Astrocyte (in vitro differentiated cells and primary cell): ENCODE results near the gene ACTA2. TPM values are rescaled to one million over a fixed set of nuclear protein-coding genes. Genes with fewer than 3 reads are reported as not detected.

Experiments
- DNase-seq: peaks from one replicate; pipeline ENCODE4 v3.0.0-alpha.2; 2010; ENCODE audit warnings: low read depth
- FAIRE-seq: peaks from 2 replicates; lab custom pipeline; 2011; peaks lifted over from hg19 to GRCh38; lab: Jason Lieb, UNC
- H2AFZ ChIP-seq: 2 replicates; pipeline ENCODE4 v1.6.0; 2012; ENCODE audit warnings: low read depth, low read length, inconsistent platforms
- H3K27ac ChIP-seq: 2 replicates; pipeline ENCODE4 v1.5.1; 2011; ENCODE audit warnings: low read depth, low read length, inconsistent platforms
- H3K27me3 ChIP-seq: 2 replicates; pipeline ENCODE4 v1.6.0; 2011; ENCODE audit warnings: low read length, inconsistent platforms; ENCODE audit not compliant: insufficient read depth
- H3K36me3 ChIP-seq: 2 replicates; pipeline ENCODE4 v1.5.1; 2011; ENCODE audit warnings: low read length, inconsistent platforms; ENCODE audit not compliant: insufficient read depth
- H3K4me1 ChIP-seq: 2 replicates; pipeline ENCODE4 v1.5.1; 2011; ENCODE audit warnings: low read length, inconsistent platforms; ENCODE audit not compliant: insufficient read depth
- H3K4me2 ChIP-seq: 2 replicates; pipeline ENCODE4 v1.6.0; 2012; ENCODE audit warnings: low read length, inconsistent platforms
- H3K4me3 ChIP-seq: 2 replicates; pipeline ENCODE4 v1.5.1; 2011; ENCODE audit warnings: low read depth, mild to moderate bottlenecking, low read length, inconsistent platforms; ENCODE audit not compliant: insufficient read depth
- H3K79me2 ChIP-seq: 2 replicates; pipeline ENCODE4 v1.6.0; 2012; ENCODE audit warnings: mild to moderate bottlenecking, low read length, inconsistent platforms; ENCODE audit not compliant: insufficient read depth
- H3K9ac ChIP-seq: 2 replicates; pipeline ENCODE4 v1.6.0; 2012; ENCODE audit warnings: mild to moderate bottlenecking, low read length, inconsistent platforms
- H3K9me3 ChIP-seq: 2 replicates; pipeline ENCODE4 v1.5.1; 2012; ENCODE audit warnings: low read depth, mild to moderate bottlenecking, low read length, inconsistent platforms; ENCODE audit not compliant: insufficient read depth
- H4K20me1 ChIP-seq: 2 replicates; pipeline ENCODE4 v1.6.0; 2012; ENCODE audit warnings: low read length, inconsistent platforms; ENCODE audit not compliant: insufficient read depth
- H3K27ac Mint-ChIP-seq: one replicate; pipeline ENCODE4 v1.8.0; 2021; ENCODE audit warnings: mild to moderate bottlenecking, mixed read lengths; ENCODE audit not compliant: unreplicated experiment
- H3K27me3 Mint-ChIP-seq: one replicate; pipeline ENCODE4 v1.8.0; 2021; ENCODE audit warnings: low read depth, mixed read lengths; ENCODE audit not compliant: unreplicated experiment
- H3K36me3 Mint-ChIP-seq: one replicate; pipeline ENCODE4 v1.8.0; 2021; ENCODE audit warnings: low read depth, mixed read lengths; ENCODE audit not compliant: unreplicated experiment
- H3K4me1 Mint-ChIP-seq: one replicate; pipeline ENCODE4 v1.8.0; 2021; ENCODE audit warnings: low read depth, mixed read lengths; ENCODE audit not compliant: unreplicated experiment
- H3K4me3 Mint-ChIP-seq: one replicate; pipeline ENCODE4 v1.8.0; 2021; ENCODE audit warnings: mild to moderate bottlenecking, moderate library complexity, mixed read lengths; ENCODE audit not compliant: unreplicated experiment
- H3K9me3 Mint-ChIP-seq: one replicate; pipeline ENCODE4 v1.8.0; 2021; ENCODE audit warnings: mild to moderate bottlenecking, mixed read lengths; ENCODE audit not compliant: unreplicated experiment
- CTCF ChIP-seq: IDR thresholded peaks from 2 replicates; pipeline ENCODE4 v1.5.1; 2011; ENCODE audit warnings: low read depth, mild to moderate bottlenecking, inconsistent platforms, low read length, moderate library complexity; ENCODE audit not compliant: insufficient read depth
- EZH2 ChIP-seq: IDR thresholded peaks from 2 replicates; pipeline ENCODE4 v1.6.1; 2012; ENCODE audit warnings: mild to moderate bottlenecking, low read length, inconsistent platforms; ENCODE audit not compliant: insufficient read depth
- total RNA-seq: library from RNA; stranded (reverse); gene quantifications from 2 replicates; pipeline ENCODE4 v1.2.1, GENCODE V29; 2021

ACTA2 gene
- total RNA-seq, 1 donor from 2014 or later = 345 TPM

- H3K4me1 Mint-ChIP-seq = no peaks in the 10 kb centered on the region
- Histone ChIP-seq H3K9me3 (no peaks in the 10 kb centered on the region), H4K20me1 (peaks cover 39% of the 10 kb centered on the region), H3K79me2 (no peaks in the 10 kb centered on the region), H3K4me2 (no peak overlapping the region), H3K4me3 (no peak overlapping the region), H3K27ac (no peak overlapping the region), H3K4me1 (no peaks in the 10 kb centered on the region), H3K27me3 (no peaks in the 10 kb centered on the region), H2AFZ (no peak overlapping the region), H3K9ac (no peak overlapping the region), H3K36me3 (peaks cover 51% of the 10 kb centered on the region)
- no peak for DNase-seq
- peaks cover 31% of the 10 kb centered on the region for H3K36me3 Mint-ChIP-seq
- no peaks in the 10 kb centered on the region for H3K9me3 Mint-ChIP-seq
- no peak for FAIRE-seq
- no peak overlapping the region for H3K27ac Mint-ChIP-seq
- TF ChIP-seq EZH2 (no peak), CTCF (no peak)
- no peak overlapping the region for H3K4me3 Mint-ChIP-seq
- peaks cover 4% of the 10 kb centered on the region for H3K27me3 Mint-ChIP-seq
Measured at GRCh38 chr10:88938039-88938438, 14.5 kb downstream of the ACTA2 start.

- Histone ChIP-seq H4K20me1 (peaks cover 32% of the 10 kb centered on the region), H3K4me1 (no peaks in the 10 kb centered on the region), H3K79me2 (no peaks in the 10 kb centered on the region), H3K4me3 (no peak overlapping the region), H3K4me2 (no peak overlapping the region), H3K27ac (no peak overlapping the region), H2AFZ (no peak overlapping the region), H3K36me3 (peaks cover 48% of the 10 kb centered on the region), H3K9ac (no peak overlapping the region), H3K27me3 (no peaks in the 10 kb centered on the region), H3K9me3 (no peaks in the 10 kb centered on the region)
- no peak for FAIRE-seq
- Mint-ChIP-seq H3K36me3 (peaks cover 23% of the 10 kb centered on the region), H3K4me3 (no peak overlapping the region), H3K4me1 (no peaks in the 10 kb centered on the region), H3K9me3 (no peaks in the 10 kb centered on the region), H3K27me3 (peaks cover 4% of the 10 kb centered on the region), H3K27ac (no peak overlapping the region)
- TF ChIP-seq CTCF (no peak), EZH2 (no peak)
- no peak for DNase-seq
Measured at GRCh38 chr10:88936656-88937055, 15.9 kb downstream of the ACTA2 start.

GRCh38 chr10:88934900-88935672, 17.5 kb downstream of the ACTA2 start:
- no peaks in the 10 kb centered on the region for H3K4me1 ChIP-seq
- H3K4me3 ChIP-seq = no peak overlapping the region
- peaks cover 20% of the 10 kb centered on the region for H4K20me1 ChIP-seq
- no peak overlapping the region for H3K9ac ChIP-seq
- Mint-ChIP-seq H3K4me3 (no peak overlapping the region), H3K27ac (peak overlapping the region; percentile 1), H3K36me3 (peaks cover 13% of the 10 kb centered on the region), H3K9me3 (no peaks in the 10 kb centered on the region), H3K27me3 (peaks cover 4% of the 10 kb centered on the region), H3K4me1 (no peaks in the 10 kb centered on the region)
- H3K9me3 ChIP-seq = no peaks in the 10 kb centered on the region
- H3K27ac ChIP-seq = no peak overlapping the region
- TF ChIP-seq EZH2 = no peak
- TF ChIP-seq CTCF = peak; percentile 97
- peaks cover 40% of the 10 kb centered on the region for H3K36me3 ChIP-seq
- H3K79me2 ChIP-seq = no peaks in the 10 kb centered on the region
- DNase-seq (peak; percentile 62), FAIRE-seq (no peak)
- H2AFZ ChIP-seq = no peak overlapping the region
- H3K4me2 ChIP-seq = peak overlapping the region; percentile 21
- H3K27me3 ChIP-seq = no peaks in the 10 kb centered on the region
